Fibroblast of lung (primary cell): ENCODE results near the gene IL19.

ENCODE experiments used
- EZH2 ChIP-seq: IDR thresholded peaks from 2 replicates; pipeline ENCODE4 v1.5.1; 2012; ENCODE audit warnings: low read length, control low read depth, mild to moderate bottlenecking; ENCODE audit errors: missing control alignments
- TF ChIP-seq, protein P1 (sequence below), 2 donors: IDR thresholded peaks in 1 of 2; conservative IDR thresholded peaks in 1 of 2; 1 replicate in 1 of 2; 2 replicates in 1 of 2; pipeline ENCODE4 v1.5.1; 2011 to 2012; ENCODE audit warnings: low read length in 2 of 2, control low read depth in 1 of 2, inconsistent platforms in 1 of 2, low read depth in 1 of 2, mild to moderate bottlenecking in 1 of 2

DNA sequence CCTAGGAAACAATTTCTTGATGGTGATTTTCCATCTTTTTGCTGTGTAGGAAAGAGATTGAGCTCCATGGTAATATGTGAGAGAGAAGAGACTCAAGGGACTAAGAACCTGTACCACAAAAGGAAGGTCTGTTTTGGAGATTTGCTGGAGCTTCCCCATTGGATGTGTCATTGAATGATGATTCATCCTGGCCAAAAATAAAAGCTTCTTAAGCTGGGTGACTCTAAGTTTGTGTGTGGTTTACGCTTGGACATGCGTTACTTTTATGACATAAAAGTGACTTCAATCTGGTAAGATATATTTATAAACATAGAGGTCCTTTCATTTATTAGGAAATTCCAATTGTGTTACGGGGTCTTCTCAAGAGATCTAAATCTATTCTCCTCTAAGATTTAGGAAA, 17.4 kb upstream of the IL19 start:
- TF ChIP-seq, protein P1, sequence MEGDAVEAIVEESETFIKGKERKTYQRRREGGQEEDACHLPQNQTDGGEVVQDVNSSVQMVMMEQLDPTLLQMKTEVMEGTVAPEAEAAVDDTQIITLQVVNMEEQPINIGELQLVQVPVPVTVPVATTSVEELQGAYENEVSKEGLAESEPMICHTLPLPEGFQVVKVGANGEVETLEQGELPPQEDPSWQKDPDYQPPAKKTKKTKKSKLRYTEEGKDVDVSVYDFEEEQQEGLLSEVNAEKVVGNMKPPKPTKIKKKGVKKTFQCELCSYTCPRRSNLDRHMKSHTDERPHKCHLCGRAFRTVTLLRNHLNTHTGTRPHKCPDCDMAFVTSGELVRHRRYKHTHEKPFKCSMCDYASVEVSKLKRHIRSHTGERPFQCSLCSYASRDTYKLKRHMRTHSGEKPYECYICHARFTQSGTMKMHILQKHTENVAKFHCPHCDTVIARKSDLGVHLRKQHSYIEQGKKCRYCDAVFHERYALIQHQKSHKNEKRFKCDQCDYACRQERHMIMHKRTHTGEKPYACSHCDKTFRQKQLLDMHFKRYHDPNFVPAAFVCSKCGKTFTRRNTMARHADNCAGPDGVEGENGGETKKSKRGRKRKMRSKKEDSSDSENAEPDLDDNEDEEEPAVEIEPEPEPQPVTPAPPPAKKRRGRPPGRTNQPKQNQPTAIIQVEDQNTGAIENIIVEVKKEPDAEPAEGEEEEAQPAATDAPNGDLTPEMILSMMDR (conservative IDR thresholded peaks at IDR 0.05 in 1 of 2, IDR thresholded peaks at IDR 0.05 in 1 of 2; ENCODE audit: low read depth in 1 of 2, low read length in 2 of 2) = no peak
- TF ChIP-seq EZH2 = no peak
